ENCODE results near the gene PRICKLE1. TPM values are rescaled to one million over a fixed set of nuclear protein-coding genes. Genes with fewer than 3 reads are reported as not detected.

PRICKLE1 gene
- total RNA-seq, 1 donor from 2014 or later: 30.6 TPM

DNA sequence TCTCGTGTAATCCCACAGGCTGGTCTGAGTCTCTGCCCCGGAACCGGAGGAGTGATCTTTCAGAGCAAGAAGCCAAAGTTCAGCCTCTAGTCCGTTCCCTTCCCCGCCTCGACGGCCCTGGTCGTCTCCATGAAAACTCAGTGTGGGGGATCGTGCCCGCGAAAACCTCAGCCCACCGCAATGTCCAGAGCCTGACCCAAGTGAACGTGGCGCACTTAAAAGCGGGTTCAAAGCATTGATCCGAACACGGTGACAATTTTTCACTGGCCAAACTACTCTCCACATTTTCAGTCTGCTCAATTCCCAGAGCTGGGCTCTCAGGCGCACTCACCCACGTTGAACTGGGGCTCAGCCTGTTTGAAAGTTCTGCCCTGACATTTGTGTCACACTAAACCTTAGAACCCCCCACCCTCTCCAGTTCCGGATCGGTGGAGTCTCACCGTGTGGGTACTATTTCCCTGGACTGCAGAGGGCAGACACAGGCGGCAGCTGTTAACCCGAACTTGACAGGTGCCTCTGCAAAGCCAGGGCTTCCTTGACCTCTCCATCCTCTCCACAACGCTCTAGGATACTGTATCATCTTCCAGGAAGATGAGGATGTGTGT, 886 bp upstream of the PRICKLE1 start:
- Mint-ChIP-seq H3K9me3 (ENCODE audit: unreplicated experiment) (no peaks in the 10 kb centered on the region), H3K36me3 (ENCODE audit: unreplicated experiment) (peaks cover 2% of the 10 kb centered on the region), H3K27ac (ENCODE audit: unreplicated experiment) (peak overlapping the region; percentile 60), H3K4me3 (ENCODE audit: unreplicated experiment) (peak overlapping the region; percentile 78), H3K27me3 (ENCODE audit: unreplicated experiment) (peaks cover 46% of the 10 kb centered on the region), H3K4me1 (ENCODE audit: unreplicated experiment) (peaks cover 35% of the 10 kb centered on the region)
- DNase-seq (ENCODE audit: extremely low spot score, unreplicated experiment): no peak
- TF ChIP-seq CTCF (IDR thresholded peaks at IDR 0.05): no peak

GRCh38 chr12:42588524-42589464, 752 bp downstream of the PRICKLE1 start:
- Mint-ChIP-seq H3K27me3 (ENCODE audit: unreplicated experiment) (peaks cover 30% of the 10 kb centered on the region), H3K4me3 (ENCODE audit: unreplicated experiment) (peak overlapping the region; percentile 86), H3K36me3 (ENCODE audit: unreplicated experiment) (peaks cover 7% of the 10 kb centered on the region), H3K27ac (ENCODE audit: unreplicated experiment) (peak overlapping the region; percentile 4), H3K9me3 (ENCODE audit: unreplicated experiment) (no peaks in the 10 kb centered on the region), H3K4me1 (ENCODE audit: unreplicated experiment) (peaks cover 43% of the 10 kb centered on the region)
- peak; percentile 68 for TF ChIP-seq CTCF (IDR thresholded peaks at IDR 0.05)
- DNase-seq (ENCODE audit: extremely low spot score, unreplicated experiment): no peak

GRCh38 chr12:42587601-42588523, 1.7 kb downstream of the PRICKLE1 start:
- Mint-ChIP-seq H3K27ac (ENCODE audit: unreplicated experiment) (peak overlapping the region; percentile 58), H3K27me3 (ENCODE audit: unreplicated experiment) (peaks cover 28% of the 10 kb centered on the region), H3K4me1 (ENCODE audit: unreplicated experiment) (peaks cover 43% of the 10 kb centered on the region), H3K4me3 (ENCODE audit: unreplicated experiment) (peak overlapping the region; percentile 86), H3K36me3 (ENCODE audit: unreplicated experiment) (peaks cover 10% of the 10 kb centered on the region), H3K9me3 (ENCODE audit: unreplicated experiment) (no peaks in the 10 kb centered on the region)
- TF ChIP-seq CTCF (IDR thresholded peaks at IDR 0.05): no peak
- no peak for DNase-seq (ENCODE audit: extremely low spot score, unreplicated experiment)

GRCh38 chr12:42586268-42586667, 3.3 kb downstream of the PRICKLE1 start:
- H3K27ac Mint-ChIP-seq (ENCODE audit: unreplicated experiment): no peak overlapping the region
- H3K4me1 Mint-ChIP-seq (ENCODE audit: unreplicated experiment): peaks cover 44% of the 10 kb centered on the region
- no peaks in the 10 kb centered on the region for H3K9me3 Mint-ChIP-seq (ENCODE audit: unreplicated experiment)
- peaks cover 17% of the 10 kb centered on the region for H3K36me3 Mint-ChIP-seq (ENCODE audit: unreplicated experiment)
- TF ChIP-seq CTCF (IDR thresholded peaks at IDR 0.05): peak; percentile 27
- H3K4me3 Mint-ChIP-seq (ENCODE audit: unreplicated experiment): peak overlapping the region; percentile 39
- no peak for DNase-seq (ENCODE audit: extremely low spot score, unreplicated experiment)
- H3K27me3 Mint-ChIP-seq (ENCODE audit: unreplicated experiment): peaks cover 31% of the 10 kb centered on the region
